Measurements from ENCODE around the gene ERG.

Gene ERG

GRCh38 chr21:38520511-38520910 lies 22.2 kb upstream of the ERG start:
- no peak overlapping the region for H3K27ac ChIP-seq (ENCODE audit: low read length)
- no peak overlapping the region for H3K9ac ChIP-seq (ENCODE audit: low read depth, low read length)
- no peaks in the 10 kb centered on the region for H3K36me3 ChIP-seq (ENCODE audit: insufficient read depth, low read depth, low read length)
- 0 out of 2 replicates have a peak, but pooled peaks cover 5% of the 10 kb centered on the region for H3K4me1 ChIP-seq (ENCODE audit: insufficient read depth, low read length)
- H3K27me3 ChIP-seq (ENCODE audit: insufficient read depth, low read length) = no peaks in the 10 kb centered on the region
- no peak overlapping the region for H3K4me3 ChIP-seq (ENCODE audit: low read length)
- H3K9me3 ChIP-seq (ENCODE audit: insufficient read depth, low read depth, low read length) = no peaks in the 10 kb centered on the region

DNA sequence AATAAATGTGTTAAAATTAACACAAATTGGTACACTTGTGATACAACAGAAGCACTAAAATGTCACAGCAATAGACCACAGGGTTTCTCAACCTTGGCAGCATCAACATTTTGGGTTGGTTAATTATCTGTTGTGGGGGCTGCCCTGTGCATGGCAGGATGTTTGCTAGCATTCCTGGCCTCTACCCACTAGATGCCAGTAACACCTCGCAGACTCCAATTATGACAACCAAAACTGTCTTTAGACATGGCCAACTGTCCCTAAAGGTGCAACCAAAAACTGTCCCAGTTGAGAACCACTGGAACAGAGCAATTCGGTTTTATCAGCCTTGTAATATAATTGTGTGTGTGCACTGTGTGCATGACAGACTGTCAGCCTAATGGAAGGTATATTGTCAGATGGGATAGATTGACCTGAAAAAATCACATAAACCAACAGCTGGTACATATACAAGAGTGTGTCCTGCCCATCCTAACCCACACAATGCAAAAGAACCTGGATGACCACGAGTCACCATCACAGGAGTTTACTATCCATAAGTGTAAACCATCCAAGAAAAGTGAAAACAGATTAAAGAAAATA lies 13.5 kb upstream of the ERG start:
- Histone ChIP-seq H3K9me3 (ENCODE audit: insufficient read depth, low read depth, low read length) (no peaks in the 10 kb centered on the region), H3K4me1 (ENCODE audit: insufficient read depth, low read length) (peaks cover 4% of the 10 kb centered on the region; the same call in 1 of the 2 replicates), H3K9ac (ENCODE audit: low read depth, low read length) (no peak overlapping the region), H3K4me3 (ENCODE audit: low read length) (no peak overlapping the region), H3K27ac (ENCODE audit: low read length) (no peak overlapping the region), H3K36me3 (ENCODE audit: insufficient read depth, low read depth, low read length) (no peaks in the 10 kb centered on the region), H3K27me3 (ENCODE audit: insufficient read depth, low read length) (no peaks in the 10 kb centered on the region)

- Histone ChIP-seq H3K27me3 (ENCODE audit: insufficient read depth, low read length) (no peaks in the 10 kb centered on the region), H3K4me3 (ENCODE audit: low read length) (no peak overlapping the region), H3K9me3 (ENCODE audit: insufficient read depth, low read depth, low read length) (no peaks in the 10 kb centered on the region)
Measured at GRCh38 chr21:38511198-38511597, 12.9 kb upstream of the ERG start.

DNA sequence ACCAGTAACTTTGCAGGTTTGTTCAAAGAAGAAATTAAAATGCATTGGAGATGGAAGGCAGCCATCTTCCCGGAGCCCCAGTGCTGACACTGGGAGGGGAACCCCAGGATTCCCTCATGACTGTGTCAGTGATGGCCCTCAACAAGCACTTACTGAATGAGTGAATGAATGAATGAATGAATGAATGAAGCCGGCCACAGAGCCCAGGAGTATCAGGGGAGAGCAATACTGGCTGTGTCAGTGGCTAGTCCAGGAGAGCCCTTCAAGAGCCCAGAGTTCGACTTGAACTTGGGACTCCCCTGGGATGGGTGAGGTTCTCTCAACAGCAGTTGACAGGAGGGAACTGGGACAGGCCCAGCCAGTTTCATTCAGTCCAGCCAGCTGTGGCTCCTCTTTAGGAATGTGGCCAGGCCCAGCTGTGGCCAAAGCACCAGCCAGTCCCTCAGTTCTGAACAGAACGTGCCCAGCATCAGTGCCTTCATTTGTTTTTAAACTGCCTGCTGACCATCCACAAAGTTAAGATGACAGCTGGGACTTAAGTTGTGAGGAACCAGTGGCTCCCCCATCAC lies 9.2 kb upstream of the ERG start:
- peaks cover 24% of the 10 kb centered on the region; the same call in 1 of the 2 replicates for H3K4me1 ChIP-seq (ENCODE audit: insufficient read depth, low read length)
- no peaks in the 10 kb centered on the region for H3K9me3 ChIP-seq (ENCODE audit: insufficient read depth, low read depth, low read length)
- H3K4me3 ChIP-seq (ENCODE audit: low read length) = no peak overlapping the region
- no peaks in the 10 kb centered on the region for H3K27me3 ChIP-seq (ENCODE audit: insufficient read depth, low read length)
- no peak overlapping the region for H3K27ac ChIP-seq (ENCODE audit: low read length)
- no peaks in the 10 kb centered on the region for H3K36me3 ChIP-seq (ENCODE audit: insufficient read depth, low read depth, low read length)
- no peak overlapping the region for H3K9ac ChIP-seq (ENCODE audit: low read depth, low read length)

More at GRCh38 chr21:38511198-38511597, 12.9 kb upstream of the ERG start:
- Histone ChIP-seq H3K4me1 (ENCODE audit: insufficient read depth, low read length) (peaks cover 9% of the 10 kb centered on the region; the same call in 1 of the 2 replicates), H3K36me3 (ENCODE audit: insufficient read depth, low read depth, low read length) (no peaks in the 10 kb centered on the region), H3K9ac (ENCODE audit: low read depth, low read length) (no peak overlapping the region), H3K27ac (ENCODE audit: low read length) (no peak overlapping the region)

DNA sequence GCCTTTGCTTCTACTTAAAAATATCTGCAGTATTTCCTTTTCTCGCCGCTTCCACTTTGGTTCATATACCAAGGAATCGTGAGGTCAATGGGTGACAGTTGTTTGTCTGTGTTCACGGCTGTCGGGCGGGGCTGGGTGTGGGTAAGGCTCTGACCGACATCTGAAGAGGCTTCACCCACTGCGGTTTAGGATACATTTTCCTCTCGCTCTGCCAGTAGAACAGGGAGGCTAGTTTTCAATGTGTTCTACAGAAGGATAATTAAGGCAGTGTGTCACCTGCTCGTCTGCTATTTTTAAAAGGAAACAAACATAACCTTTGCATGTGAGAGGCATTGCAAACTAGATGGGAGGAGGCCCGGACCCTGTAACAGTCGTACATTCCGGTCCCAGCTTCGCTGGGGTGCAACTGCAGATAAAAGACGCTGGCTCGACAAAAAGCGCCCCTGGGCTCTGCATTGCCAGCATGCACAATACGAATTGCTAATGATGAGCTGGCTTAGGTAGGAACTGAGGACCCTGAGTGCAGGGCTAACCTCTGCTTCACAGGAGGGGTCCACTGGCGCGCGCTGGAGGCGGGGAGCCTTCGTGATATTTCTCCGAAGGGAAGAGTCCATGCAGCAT lies 8.5 kb upstream of the ERG start:
- H3K4me3 ChIP-seq (ENCODE audit: low read length) = peak overlapping the region; percentile 34; the same call in 1 of the 2 replicates
- peak overlapping the region; percentile 35; the same call in 1 of the 2 replicates for H3K9ac ChIP-seq (ENCODE audit: low read depth, low read length)
- H3K27me3 ChIP-seq (ENCODE audit: insufficient read depth, low read length) = no peaks in the 10 kb centered on the region
- no peaks in the 10 kb centered on the region for H3K9me3 ChIP-seq (ENCODE audit: insufficient read depth, low read depth, low read length)
- no peaks in the 10 kb centered on the region for H3K36me3 ChIP-seq (ENCODE audit: insufficient read depth, low read depth, low read length)
- peaks cover 24% of the 10 kb centered on the region; the same call in 1 of the 2 replicates for H3K4me1 ChIP-seq (ENCODE audit: insufficient read depth, low read length)
- no peak overlapping the region for H3K27ac ChIP-seq (ENCODE audit: low read length)

DNA sequence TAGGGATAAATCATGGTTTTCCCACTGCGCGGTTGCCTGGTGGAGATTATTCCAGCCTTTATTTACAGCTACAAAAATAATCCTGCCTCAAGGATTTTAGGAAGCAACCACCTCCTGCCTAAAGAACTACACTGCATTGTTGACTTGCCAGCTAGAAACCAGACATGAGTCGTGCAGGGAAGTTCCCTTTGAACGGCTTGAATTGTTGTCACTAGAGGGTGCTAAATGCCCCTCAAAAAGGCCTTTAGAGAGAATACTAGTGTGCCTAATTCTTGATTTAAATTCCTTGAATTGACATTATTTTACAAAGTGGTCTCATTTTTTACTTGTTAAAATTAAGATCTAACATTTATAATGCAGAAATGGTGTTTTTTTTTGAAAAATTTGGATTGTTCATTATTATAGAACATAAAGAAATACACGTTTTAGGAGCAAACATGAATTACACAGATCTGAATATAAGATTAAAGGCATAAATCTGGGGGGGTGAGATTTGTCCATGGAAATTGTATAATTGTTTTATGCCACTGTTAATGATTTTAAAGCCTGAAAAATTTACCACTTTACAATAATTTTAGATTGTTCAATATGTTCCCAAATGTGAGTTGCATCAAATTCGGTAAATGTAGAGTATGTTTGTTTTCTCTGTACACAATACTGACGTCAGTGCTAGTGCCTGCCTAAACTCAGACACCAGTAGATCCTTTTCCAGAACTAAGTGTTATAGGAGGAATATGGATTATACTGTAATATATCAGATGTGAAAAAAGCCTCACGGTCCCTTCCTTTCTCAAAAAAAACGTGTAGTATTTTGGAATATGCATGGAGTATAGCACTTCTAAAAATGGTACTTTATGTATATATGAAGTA lies 7.6 kb upstream of the ERG start:
- Histone ChIP-seq H3K9me3 (ENCODE audit: insufficient read depth, low read depth, low read length) (no peaks in the 10 kb centered on the region), H3K4me3 (ENCODE audit: low read length) (no peak overlapping the region), H3K27me3 (ENCODE audit: insufficient read depth, low read length) (no peaks in the 10 kb centered on the region), H3K36me3 (ENCODE audit: insufficient read depth, low read depth, low read length) (no peaks in the 10 kb centered on the region), H3K4me1 (ENCODE audit: insufficient read depth, low read length) (peaks cover 24% of the 10 kb centered on the region; the same call in 1 of the 2 replicates), H3K9ac (ENCODE audit: low read depth, low read length) (no peak overlapping the region), H3K27ac (ENCODE audit: low read length) (no peak overlapping the region)

DNA sequence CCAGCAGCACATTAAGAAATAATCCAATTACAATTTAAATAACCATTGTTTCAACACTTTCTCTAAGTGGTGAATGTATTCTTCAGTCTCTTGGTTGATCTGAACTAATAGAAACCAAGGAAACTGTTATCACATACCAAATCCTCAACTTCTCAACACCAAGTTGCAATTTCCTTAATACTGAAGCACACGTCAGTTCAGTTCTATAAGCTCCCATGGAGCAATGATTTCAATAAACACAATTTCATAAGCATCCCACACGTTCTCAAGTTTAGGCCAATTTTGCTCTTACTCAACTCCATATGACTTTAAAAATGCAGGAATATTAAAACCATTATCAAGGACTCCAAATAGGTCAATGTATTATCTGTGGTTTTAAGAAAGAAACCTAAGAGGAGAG lies 5.8 kb upstream of the ERG start:
- H3K27me3 ChIP-seq (ENCODE audit: insufficient read depth, low read length) = no peaks in the 10 kb centered on the region
- no peaks in the 10 kb centered on the region for H3K36me3 ChIP-seq (ENCODE audit: insufficient read depth, low read depth, low read length)
- H3K4me1 ChIP-seq (ENCODE audit: insufficient read depth, low read length) = peaks cover 24% of the 10 kb centered on the region; the same call in 1 of the 2 replicates
- H3K9ac ChIP-seq (ENCODE audit: low read depth, low read length) = no peak overlapping the region
- no peaks in the 10 kb centered on the region for H3K9me3 ChIP-seq (ENCODE audit: insufficient read depth, low read depth, low read length)
- H3K4me3 ChIP-seq (ENCODE audit: low read length) = no peak overlapping the region
- H3K27ac ChIP-seq (ENCODE audit: low read length) = no peak overlapping the region

- H3K27ac ChIP-seq (ENCODE audit: low read length) = no peak overlapping the region
- no peaks in the 10 kb centered on the region for H3K36me3 ChIP-seq (ENCODE audit: insufficient read depth, low read depth, low read length)
Measured at GRCh38 chr21:38503583-38503982, 5.3 kb upstream of the ERG start.

DNA sequence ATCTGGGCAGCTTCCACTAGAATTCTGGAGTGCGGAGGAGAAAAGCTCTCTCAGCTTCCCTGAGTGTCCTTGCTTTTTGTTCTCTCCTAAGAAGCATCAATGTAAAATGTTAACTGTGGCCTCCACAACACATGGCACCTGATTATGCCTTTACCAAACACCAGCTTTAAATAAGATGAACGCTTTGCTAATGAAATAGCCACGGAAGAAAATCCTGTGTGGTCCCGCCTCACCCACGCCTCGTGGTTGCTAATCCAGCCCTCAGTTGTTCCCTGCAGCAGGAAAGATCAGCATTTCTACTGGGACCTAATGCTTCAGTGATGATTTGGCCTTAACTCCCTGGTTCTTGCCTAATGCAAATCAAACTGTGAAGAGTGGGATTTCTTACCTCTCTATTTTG lies 1.8 kb upstream of the ERG start:
- Histone ChIP-seq H3K36me3 (ENCODE audit: insufficient read depth, low read depth, low read length) (no peaks in the 10 kb centered on the region), H3K27me3 (ENCODE audit: insufficient read depth, low read length) (no peaks in the 10 kb centered on the region), H3K27ac (ENCODE audit: low read length) (no peak overlapping the region), H3K9me3 (ENCODE audit: insufficient read depth, low read depth, low read length) (no peaks in the 10 kb centered on the region), H3K9ac (ENCODE audit: low read depth, low read length) (no peak overlapping the region), H3K4me3 (ENCODE audit: low read length) (no peak overlapping the region), H3K4me1 (ENCODE audit: insufficient read depth, low read length) (peaks cover 18% of the 10 kb centered on the region; the same call in 1 of the 2 replicates)

More at GRCh38 chr21:38503583-38503982, 5.3 kb upstream of the ERG start:
- Histone ChIP-seq H3K9ac (ENCODE audit: low read depth, low read length) (no peak overlapping the region), H3K9me3 (ENCODE audit: insufficient read depth, low read depth, low read length) (no peaks in the 10 kb centered on the region), H3K4me3 (ENCODE audit: low read length) (no peak overlapping the region), H3K4me1 (ENCODE audit: insufficient read depth, low read length) (peaks cover 24% of the 10 kb centered on the region; the same call in 1 of the 2 replicates), H3K27me3 (ENCODE audit: insufficient read depth, low read length) (no peaks in the 10 kb centered on the region)

DNA sequence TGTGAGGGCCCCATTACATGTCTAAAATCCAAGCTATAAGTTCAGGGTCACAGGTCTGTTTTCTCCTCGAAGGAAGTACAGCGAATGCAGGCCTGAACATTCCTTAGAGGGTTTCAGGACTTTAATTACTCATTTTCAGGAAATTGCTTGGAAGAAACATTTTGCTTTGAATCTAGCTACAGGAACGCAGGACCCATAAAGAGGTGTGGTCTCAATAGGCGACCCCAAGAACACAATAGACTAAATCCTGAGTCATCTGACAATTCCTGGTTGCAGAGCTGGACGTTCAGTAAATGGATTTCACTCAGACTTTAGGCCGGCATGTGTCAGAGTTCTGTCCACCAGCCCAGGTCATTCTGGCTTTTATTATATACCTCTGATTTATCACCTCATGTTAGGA lies 1.0 kb upstream of the ERG start:
- no peaks in the 10 kb centered on the region for H3K36me3 ChIP-seq (ENCODE audit: insufficient read depth, low read depth, low read length)
- no peak overlapping the region for H3K9ac ChIP-seq (ENCODE audit: low read depth, low read length)
- no peaks in the 10 kb centered on the region for H3K27me3 ChIP-seq (ENCODE audit: insufficient read depth, low read length)
- H3K27ac ChIP-seq (ENCODE audit: low read length) = no peak overlapping the region
- H3K4me1 ChIP-seq (ENCODE audit: insufficient read depth, low read length) = peaks cover 24% of the 10 kb centered on the region; the same call in 1 of the 2 replicates
- no peaks in the 10 kb centered on the region for H3K9me3 ChIP-seq (ENCODE audit: insufficient read depth, low read depth, low read length)
- no peak overlapping the region for H3K4me3 ChIP-seq (ENCODE audit: low read length)

DNA sequence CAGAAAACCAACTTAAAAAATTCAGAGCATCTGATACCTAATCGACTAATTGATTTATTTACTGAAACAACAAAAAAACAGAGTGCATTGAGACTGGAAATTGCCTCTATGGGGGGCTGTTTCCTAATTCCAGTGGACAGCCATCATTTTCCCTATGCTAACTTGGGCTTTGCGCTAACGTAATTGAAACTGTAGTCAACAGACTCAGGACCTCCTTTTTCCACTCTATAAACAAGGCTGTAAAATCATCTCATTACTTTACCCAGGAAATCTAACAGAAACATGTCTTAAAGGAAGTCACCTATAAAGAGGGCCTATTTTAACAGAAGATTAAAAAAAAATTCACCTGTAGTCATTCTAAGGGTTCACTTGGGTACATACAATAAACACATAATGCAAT lies 2.1 kb downstream of the ERG start:
- Histone ChIP-seq H3K4me3 (ENCODE audit: low read length) (no peak overlapping the region), H3K9ac (ENCODE audit: low read depth, low read length) (no peak overlapping the region), H3K9me3 (ENCODE audit: insufficient read depth, low read depth, low read length) (no peaks in the 10 kb centered on the region), H3K27me3 (ENCODE audit: insufficient read depth, low read length) (no peaks in the 10 kb centered on the region), H3K36me3 (ENCODE audit: insufficient read depth, low read depth, low read length) (no peaks in the 10 kb centered on the region), H3K27ac (ENCODE audit: low read length) (no peak overlapping the region), H3K4me1 (ENCODE audit: insufficient read depth, low read length) (peaks cover 24% of the 10 kb centered on the region; the same call in 1 of the 2 replicates)

All from iPS-20b (cell line).